Glomerular endothelial cell (primary cell): ENCODE data around the gene HAUS8. TPM values are rescaled to one million over a fixed set of nuclear protein-coding genes. Genes with fewer than 3 reads are reported as not detected.
"Not testable (repeated sequence)": the region's sequence is repeated elsewhere in the genome, so short reads cannot be mapped to it uniquely, and the experiment has no call there.

Source experiments
- DNase-seq: peaks from one replicate; pipeline ENCODE4 v3.0.0-alpha.2; 2011; ENCODE audit warnings: low read depth, low spot score; ENCODE audit errors: extremely low read depth
- total RNA-seq: library from RNA; depleted of rRNA; stranded (reverse); fragments of >200 nt; gene quantifications from 2 replicates; pipeline ENCODE4 v1.2.3, GENCODE V29; 2015

HAUS8 gene, protein sequence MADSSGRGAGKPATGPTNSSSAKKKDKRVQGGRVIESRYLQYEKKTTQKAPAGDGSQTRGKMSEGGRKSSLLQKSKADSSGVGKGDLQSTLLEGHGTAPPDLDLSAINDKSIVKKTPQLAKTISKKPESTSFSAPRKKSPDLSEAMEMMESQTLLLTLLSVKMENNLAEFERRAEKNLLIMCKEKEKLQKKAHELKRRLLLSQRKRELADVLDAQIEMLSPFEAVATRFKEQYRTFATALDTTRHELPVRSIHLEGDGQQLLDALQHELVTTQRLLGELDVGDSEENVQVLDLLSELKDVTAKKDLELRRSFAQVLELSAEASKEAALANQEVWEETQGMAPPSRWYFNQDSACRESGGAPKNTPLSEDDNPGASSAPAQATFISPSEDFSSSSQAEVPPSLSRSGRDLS
- total RNA-seq, result 2.8 and 4.9 TPM in 2 replicates

DNA sequence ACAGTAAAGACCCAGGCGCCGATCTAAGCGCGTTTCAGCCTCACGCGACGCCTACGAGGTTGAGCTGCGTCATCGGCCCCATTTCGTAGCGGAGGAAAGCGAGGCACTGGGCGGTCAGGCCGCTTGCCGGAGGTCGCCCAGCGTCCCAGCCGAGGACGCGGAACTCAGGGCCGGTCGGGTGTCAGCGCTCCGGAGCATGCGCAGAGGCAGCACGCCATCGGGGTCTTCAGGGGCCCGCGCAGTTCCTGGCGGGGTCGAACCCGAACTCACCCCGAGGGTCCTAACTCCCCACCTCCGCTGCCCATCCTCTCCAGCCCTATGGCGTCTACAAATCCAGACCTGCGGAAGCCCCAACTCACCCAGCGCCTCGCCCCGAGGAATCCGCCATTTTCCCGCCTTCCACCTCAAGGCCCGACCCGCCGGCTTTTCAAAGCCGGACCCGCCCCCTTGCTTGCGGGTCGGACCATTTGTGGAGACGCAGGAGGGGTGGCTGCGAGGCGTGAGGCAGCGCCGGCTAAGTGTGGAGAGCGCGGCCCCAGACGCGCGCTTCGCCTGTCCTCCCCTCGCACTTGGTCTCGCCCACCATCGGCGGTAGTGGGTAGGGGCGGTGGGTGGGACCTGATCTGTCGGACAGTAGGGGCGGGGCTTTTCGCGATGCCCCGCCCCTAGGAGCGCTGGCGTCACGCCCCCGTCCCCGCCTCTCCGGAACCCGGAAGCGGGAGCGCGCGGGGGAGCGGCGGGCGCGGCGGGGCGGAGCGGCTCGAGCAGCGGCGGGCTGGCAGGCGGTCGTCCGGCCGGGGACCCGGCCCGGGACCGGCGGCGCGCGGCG is at the start of gene HAUS8, which contains the start of gene MYO9B:
TSS of gene HAUS8 (minus strand) at position 418 of the 829 bp plus-strand sequence. CDS start at position 388, 30 bp downstream.
TSS of gene MYO9B (plus strand) at position 743 of the 829 bp plus-strand sequence. CDS start 25,941 bp downstream, outside the sequence.
- DNase-seq, result peak; percentile 72

- no peak for DNase-seq
Measured at GRCh38 chr19:17124025-17124424, 48.8 kb upstream of the HAUS8 start.

GRCh38 chr19:17123041-17123440 is 47.8 kb upstream of the HAUS8 start:
- no peak for DNase-seq

DNA sequence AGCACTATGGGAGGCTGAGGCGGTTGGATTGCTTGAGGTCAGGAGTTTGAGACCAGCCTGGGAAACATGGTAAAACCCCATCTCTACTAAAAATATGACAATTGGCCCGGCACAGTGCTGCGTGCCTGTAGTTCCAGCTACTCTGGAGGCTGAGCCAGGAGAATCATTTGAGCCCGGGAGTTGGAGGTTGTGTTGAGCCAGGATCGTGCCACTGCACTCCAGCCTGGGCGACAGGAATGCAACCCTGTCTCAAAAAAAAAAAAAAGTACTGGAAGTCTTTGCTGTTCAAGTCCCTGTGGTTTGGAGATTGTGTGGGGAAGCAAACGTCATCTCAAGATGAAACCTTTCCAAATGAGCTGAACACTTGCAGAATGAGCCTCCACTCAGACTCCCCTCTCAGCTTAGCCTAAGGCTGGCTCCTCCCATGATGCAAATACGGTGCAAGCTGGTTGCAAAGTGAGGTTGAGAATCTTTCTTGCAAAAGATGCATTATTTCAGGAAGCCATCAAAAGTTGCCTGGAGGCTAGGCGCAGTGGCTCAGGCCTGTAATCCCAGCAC is 46.6 kb upstream of the HAUS8 start:
- DNase-seq, result no peak

- DNase-seq, result no peak
Measured at GRCh38 chr19:17118957-17119356, 43.7 kb upstream of the HAUS8 start.

GRCh38 chr19:17116996-17117702 is 41.9 kb upstream of the HAUS8 start:
- DNase-seq, result no peak

GRCh38 chr19:17114414-17114831 is 39.2 kb upstream of the HAUS8 start:
- DNase-seq, result no peak

DNA sequence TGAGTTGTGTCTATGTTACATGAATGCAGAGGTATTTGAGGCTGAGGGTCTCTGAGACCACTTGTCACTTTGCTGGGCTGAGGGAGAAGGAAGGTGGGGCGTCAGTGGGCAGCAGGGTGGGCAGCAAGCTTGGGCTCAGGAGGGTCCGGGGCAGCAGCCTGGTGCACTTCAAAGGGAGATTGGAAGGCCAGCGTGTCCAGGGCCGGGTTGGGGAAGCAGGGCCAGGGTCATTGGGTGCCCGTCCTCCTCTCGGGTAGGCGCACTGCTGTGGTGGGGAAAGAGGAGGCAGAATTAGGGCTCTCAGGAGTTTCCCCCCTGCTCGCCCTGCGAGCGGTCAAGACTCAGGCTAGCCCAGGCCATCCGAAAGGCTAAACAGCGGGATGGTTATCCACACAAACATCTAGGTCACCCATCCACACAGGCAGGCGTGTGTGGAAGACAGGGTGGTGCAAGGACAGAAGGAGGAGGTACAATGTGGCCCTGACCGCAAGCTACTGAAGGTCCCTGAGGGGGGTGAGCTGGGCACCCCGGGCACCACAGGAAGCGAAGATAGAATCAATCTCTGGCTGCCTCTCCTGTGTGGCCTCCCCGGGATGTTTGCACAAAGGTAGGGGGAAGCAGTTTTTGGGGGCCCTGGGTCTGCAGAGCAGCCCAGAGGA is 38.0 kb upstream of the HAUS8 start:
- no peak for DNase-seq

- DNase-seq, result no peak
Measured at GRCh38 chr19:17112700-17113099, 37.4 kb upstream of the HAUS8 start.

DNA sequence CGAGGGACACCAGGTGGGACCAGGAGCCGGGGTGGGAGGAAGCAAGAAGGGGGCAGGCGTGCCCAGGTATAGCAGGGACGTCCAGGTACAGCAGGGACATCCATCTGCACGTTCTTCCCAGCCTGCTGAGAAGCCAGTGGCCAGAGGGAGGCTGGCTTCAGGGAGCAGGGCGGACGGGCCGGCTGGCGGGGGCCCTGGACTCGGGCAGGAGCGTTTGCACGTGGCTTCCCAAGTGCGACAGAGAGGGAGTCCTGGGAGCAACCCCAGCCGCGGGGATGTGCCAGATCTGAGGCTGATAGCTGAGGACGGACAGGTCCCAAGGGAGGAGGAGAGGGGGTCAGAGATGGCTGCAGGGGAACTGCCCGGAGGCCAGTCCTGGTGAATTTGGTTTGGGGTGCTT is 37.0 kb upstream of the HAUS8 start:
- DNase-seq, result no peak

DNA sequence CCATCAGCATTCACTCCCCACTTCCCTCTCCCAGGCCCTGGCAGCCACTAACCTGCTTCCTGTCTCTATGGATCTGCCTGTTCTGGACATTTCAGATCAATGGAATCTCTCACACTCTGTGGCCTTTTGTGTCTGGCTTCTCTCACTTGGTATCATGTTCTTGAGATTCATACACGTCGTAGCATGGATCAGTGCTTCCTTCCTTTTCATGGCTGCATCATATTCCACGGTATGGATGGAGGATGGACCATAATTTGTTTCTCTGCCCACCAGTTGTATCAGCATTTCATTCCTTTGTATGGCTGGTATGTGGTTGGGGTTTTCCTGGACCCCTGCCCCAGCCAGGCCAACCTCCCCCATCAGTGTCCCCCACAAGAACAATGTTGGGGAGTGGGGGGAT is 36.5 kb upstream of the HAUS8 start:
- no peak for DNase-seq

DNA sequence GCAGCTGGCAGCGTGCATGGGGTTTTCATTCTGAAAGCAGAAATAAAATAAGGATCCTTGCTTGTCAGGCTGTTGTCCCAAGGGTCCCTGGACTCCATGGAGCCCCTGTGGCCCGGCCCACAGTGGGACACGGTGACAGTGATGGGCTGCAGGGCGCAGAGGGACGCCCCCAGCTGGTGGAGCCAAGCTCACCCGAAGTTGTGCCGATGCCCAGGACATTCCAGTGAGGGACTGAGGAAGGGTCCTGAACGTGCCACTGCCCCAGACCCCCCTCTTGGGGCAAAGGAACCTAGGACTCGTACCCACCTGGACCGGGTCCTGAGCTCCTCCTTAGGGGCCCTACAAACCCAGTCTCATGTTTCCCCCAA is 35.3 kb upstream of the HAUS8 start:
- DNase-seq, result no peak

DNA sequence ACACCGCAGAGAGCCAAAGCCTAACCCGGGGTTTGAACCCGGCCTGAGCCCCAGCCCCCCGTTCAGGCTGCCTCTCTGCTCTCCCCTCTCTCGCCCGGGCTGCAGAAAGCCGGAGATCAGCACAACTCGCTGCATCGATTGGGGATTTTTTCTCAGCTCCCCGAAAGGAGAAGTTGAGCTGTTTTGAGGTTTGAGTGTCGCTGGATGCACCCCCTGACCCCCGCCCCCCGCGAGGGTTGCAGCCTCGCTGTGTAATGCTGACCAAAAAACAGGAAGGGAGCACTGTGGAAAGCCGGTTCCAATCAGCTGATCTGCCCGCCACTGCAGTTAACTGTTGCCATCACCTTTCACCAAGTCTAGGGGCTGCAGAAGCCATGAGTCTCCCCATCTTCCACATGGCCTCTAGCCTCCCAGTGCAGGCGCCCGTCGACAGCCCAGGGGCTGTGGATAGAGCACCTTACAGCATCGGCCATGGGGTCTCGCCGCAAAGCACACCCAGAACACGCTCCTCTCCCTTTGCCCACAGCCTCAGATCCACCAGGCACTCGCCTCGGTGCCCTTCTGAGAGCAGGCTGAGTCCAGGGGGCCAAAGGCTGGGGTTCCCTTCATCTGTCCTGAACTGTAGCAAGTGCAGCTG is 34.8 kb upstream of the HAUS8 start:
- no peak for DNase-seq

DNA sequence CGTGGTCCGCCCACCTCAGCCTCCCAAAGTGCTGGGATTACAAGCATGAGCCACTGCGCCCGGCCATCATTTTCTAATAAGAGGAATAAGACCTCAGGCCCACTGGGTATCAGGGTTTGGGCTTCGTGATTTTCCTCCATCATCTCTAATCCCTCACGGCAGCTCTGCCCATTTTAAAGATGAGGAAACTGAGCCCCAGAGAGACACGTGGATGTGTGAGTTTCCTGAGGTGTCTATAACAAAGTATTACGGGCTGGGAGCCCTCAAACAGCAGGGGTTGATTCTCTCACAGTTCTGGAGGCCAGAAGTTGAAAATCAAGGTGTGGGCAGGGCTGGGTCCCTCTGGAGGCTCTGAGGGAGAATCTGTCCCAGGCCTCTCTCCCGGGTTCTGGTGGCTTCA is 34.0 kb upstream of the HAUS8 start:
- no peak for DNase-seq

- DNase-seq, result no peak
Measured at GRCh38 chr19:17108453-17108784, 33.2 kb upstream of the HAUS8 start.

GRCh38 chr19:17107546-17108452 is 32.5 kb upstream of the HAUS8 start:
- peak; percentile 79 for DNase-seq

DNA sequence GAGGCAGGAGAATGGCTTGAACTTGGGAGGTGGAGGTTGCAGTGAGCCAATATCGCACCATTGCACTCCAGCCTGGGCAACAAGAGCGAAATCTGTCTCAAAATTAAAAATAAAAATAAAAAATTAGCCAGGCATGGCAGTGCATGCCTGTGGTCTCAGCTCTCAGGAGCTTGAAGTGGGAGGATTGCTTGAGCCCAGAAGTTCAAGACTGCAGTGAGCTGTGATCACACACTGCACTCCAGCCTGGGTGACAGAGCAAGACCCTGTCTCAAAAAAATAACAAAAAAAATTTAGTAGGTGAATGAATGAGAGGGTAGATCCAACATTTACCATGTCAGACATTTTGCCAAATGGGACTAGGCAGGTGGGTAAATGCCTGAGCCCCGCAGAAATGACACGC is 31.7 kb upstream of the HAUS8 start:
- not testable (repeated sequence) for DNase-seq

- DNase-seq, result no peak
Measured at GRCh38 chr19:17105556-17105955, 30.3 kb upstream of the HAUS8 start.

DNA sequence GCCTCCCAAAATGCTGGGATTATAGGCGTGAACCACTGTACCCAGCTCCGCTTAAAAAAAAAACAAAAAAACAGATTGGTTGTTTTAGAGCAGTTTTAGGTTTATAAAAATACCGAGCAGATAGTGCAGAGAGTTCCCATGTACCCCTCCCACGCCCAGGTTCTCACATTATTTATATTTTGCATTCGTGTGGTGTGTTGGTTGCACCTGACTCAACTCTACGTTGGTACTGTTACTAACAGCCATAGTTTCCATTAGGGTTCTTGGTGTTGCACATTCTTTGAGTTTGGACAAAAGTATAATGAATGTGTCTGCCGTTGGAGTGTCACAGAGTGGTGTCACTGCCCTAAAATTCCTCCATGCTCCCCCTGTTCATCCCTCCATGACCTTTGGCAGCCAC is 29.4 kb upstream of the HAUS8 start:
- no peak for DNase-seq
